ENCODE data around the gene BBS9.

- TF ChIP-seq CTCF (IDR thresholded peaks at IDR 0.05; ENCODE audit: insufficient read depth, low read length, poor library complexity, severe bottlenecking) (peak; percentile 38), EZH2phosphoT487 (conservative IDR thresholded peaks at IDR 0.05; ENCODE audit: low read length) (no peak)
Observed at GRCh38 chr7:33108554-33109004, 20.8 kb upstream of the BBS9 start.

Data from SU-DHL-6 (cell line).